Measurements from ENCODE around the gene KPNA5. TPM values are rescaled to one million over a fixed set of nuclear protein-coding genes. Genes with fewer than 3 reads are reported as not detected.
A peak's percentile ranks its signal among the peaks of the same experiment; 100 is the strongest.

Gene KPNA5
- total RNA-seq (2021; fragmentation: NEBNext Ultra II Directional; extraction: Animal tissue kit (Norgen Biotek cat#: 25700)) (9.7 and 11.7 TPM in 2 replicates), polyA plus RNA-seq (2011; rRNA removed) (1.9 and 2.0 TPM in 2 replicates), polyA minus RNA-seq (2011; rRNA and poly(A)+ RNA removed) (5.0 and 8.1 TPM in 2 replicates)
- 3.4 TPM for polyA plus RNA-seq (2011; cell fraction: cytosol; rRNA removed)
- 2.4 TPM for polyA plus RNA-seq (2011; cell fraction: nucleus; rRNA removed)
- 2.8 to 7.1 TPM (median 3.8 TPM) in 4 replicates for polyA plus RNA-seq (2012, experiment 1 of 2)
- polyA plus RNA-seq (2012, experiment 2 of 2): 0.28 TPM
- 6.0 TPM for polyA plus RNA-seq (2013, experiment 1 of 2)
- polyA plus RNA-seq (2013, experiment 2 of 2): 6.4 TPM
- 5.1 TPM for polyA minus RNA-seq (2011; cell fraction: cytosol; rRNA and poly(A)+ RNA removed)
- polyA minus RNA-seq (2011; cell fraction: nucleus; rRNA and poly(A)+ RNA removed): 12.3 TPM
- long read RNA-seq, experiment 1, partial matches to known transcripts: 2 of 10 reads
- long read RNA-seq, experiment 1, other reads (novel, unspliced or antisense): 4 of 10 reads
- long read RNA-seq, experiment 2, full-length matches to known transcripts: 2 of 9 reads
- long read RNA-seq, experiment 2, partial matches to known transcripts: 2 of 9 reads
- long read RNA-seq, experiment 2, other reads (novel, unspliced or antisense): 5 of 9 reads

DNA sequence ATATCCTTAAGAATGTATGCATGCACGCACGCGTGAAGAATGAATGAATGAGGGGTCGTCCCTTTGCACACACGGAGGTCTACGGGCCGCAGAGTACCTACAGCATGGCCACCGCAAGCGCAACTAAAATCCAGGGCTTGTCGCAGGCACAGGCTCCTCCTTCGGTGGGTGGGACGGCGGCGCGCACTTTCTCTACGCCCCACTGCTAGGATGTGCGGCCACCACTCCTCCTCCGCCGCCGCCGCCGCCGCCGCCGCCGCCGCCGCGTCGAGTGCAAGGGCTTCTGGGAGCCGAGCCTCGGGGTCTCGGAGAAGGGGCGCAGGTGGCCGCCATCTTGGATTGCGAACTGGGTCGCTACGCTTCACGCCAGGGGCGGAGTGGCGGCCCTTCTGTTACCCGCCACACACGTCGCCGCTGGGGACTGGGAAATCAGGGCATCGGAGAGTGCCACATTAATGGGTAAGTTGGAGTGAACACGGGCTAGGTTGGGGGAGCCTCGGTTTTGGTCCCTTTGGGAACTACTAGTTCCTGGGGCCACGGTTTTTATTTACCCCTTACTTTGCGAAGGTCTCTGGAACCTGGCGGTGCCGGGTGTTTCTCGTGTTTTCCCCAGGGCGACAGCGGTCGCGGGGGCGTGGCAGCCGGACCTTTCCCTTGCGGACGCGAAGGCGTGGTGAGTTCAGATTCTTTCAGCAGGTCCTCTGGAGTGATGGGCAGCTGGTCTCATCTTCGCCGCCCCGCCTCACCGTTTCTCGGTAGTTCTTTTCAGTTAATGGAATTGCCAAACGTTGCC lies at the start of gene KPNA5:
Gene KPNA5 (plus strand): TSS at position 332 of the 793 bp plus-strand sequence. CDS start 124 bp downstream, at position 456.
- Histone ChIP-seq H2AK5ac (ENCODE audit: low read depth, low read length) (no peak within 1 kb of the TSS), H2AFZ (ENCODE audit: low read length) (peak within 1 kb of the TSS; percentile 98), H2BK120ac (replicated peaks; ENCODE audit: low read depth, low read length) (no peak within 1 kb of the TSS), H3K79me1 (ENCODE audit: low read depth, low read length) (peaks cover 3% of the 10 kb centered on the region), H3K4ac (replicated peaks; ENCODE audit: insufficient read length, low read depth, low read length) (peak within 1 kb of the TSS; percentile 54), H3K27me3 (replicated peaks in 1 of 4; ENCODE audit: control insufficient read depth in 3 of 4, extremely low read depth in 1 of 4, insufficient read depth in 3 of 4, low read length in 3 of 4) (no peaks in the 10 kb centered on the region), H2BK20ac (ENCODE audit: low read length) (no peak within 1 kb of the TSS), H3K36me3 (ENCODE audit: control insufficient read depth in 2 of 4, insufficient read depth in 4 of 4, low read length in 3 of 4) (peaks cover 0 to 8% (median 0%) of the 10 kb centered on the region in 4 experiments; a peak in 2 of 8 replicates), H2BK12ac (ENCODE audit: low read depth, low read length) (peak within 1 kb of the TSS; percentile 44; the same call in 1 of the 2 replicates), H3K18ac (ENCODE audit: extremely low read depth, low read length) (peak within 1 kb of the TSS; percentile 99), H3K4me2 (ENCODE audit: insufficient read depth in 1 of 2, low read depth in 2 of 2, low read length in 2 of 2) (peak within 1 kb of the TSS; percentile 74 to 88), H3K56ac (replicated peaks; ENCODE audit: insufficient read length, low read depth, low read length) (peak within 1 kb of the TSS; percentile 77), H3K9ac (replicated peaks in 1 of 4; ENCODE audit: extremely low read depth in 1 of 4, low read depth in 3 of 4, low read length in 3 of 4) (peak within 1 kb of the TSS; percentile 73 to 91 (median 88)), H4K20me1 (replicated peaks in 1 of 2; ENCODE audit: control insufficient read depth in 1 of 2, insufficient read depth in 2 of 2, low read length in 2 of 2) (no peaks in the 10 kb centered on the region), H2BK5ac (ENCODE audit: low read depth, low read length) (peak within 1 kb of the TSS; percentile 92), H4K5ac (ENCODE audit: insufficient read length, low read depth, low read length) (peak within 1 kb of the TSS; percentile 91), H3K79me2 (ENCODE audit: control insufficient read depth in 1 of 2, insufficient read depth in 2 of 2, low read length in 2 of 2) (peaks cover 9 to 40% of the 10 kb centered on the region in 2 experiments), H3K23ac (ENCODE audit: insufficient read length) (no peak within 1 kb of the TSS), H2BK15ac (ENCODE audit: low read length) (no peak within 1 kb of the TSS), H3K27ac (ENCODE audit: low read depth, low read length) (peak within 1 kb of the TSS; percentile 91), H4K8ac (ENCODE audit: extremely low read depth, insufficient read depth, low read length) (peak within 1 kb of the TSS; percentile 96), H3K4me1 (replicated peaks in 1 of 4; ENCODE audit: control insufficient read depth in 3 of 4, insufficient read depth in 4 of 4, low read length in 3 of 4) (peaks cover 0 to 2% (median 0%) of the 10 kb centered on the region in 4 experiments; a peak in 1 of 7 replicates), H3K4me3 (ENCODE audit: extremely low read depth in 1 of 4, insufficient read depth in 2 of 4, low read depth in 3 of 4, low read length in 4 of 4) (peak within 1 kb of the TSS; percentile 81 to 93 (median 88)), H3K14ac (ENCODE audit: insufficient read length) (no peak within 1 kb of the TSS), H4K91ac (replicated peaks; ENCODE audit: insufficient read length, low read length) (peak within 1 kb of the TSS; percentile 12), H3K23me2 (ENCODE audit: low read depth, low read length) (peaks cover 9% of the 10 kb centered on the region), H3K9me3 (ENCODE audit: insufficient read depth in 2 of 2, low read depth in 1 of 2, low read length in 1 of 2) (no peaks in the 10 kb centered on the region)
- 1% methylated on average over 62 of the region's 69 CpGs; no CpG with 5 or more reads in 1 of the 2 experiments for WGBS, 2 experiments (ENCODE audit: extremely low coverage in 1 of 2, insufficient coverage in 1 of 2, insufficient read length in 1 of 2, insufficient replicate concordance in 2 of 2, low coverage in 1 of 2, low lambda C conversion rate in 2 of 2, missing lambda C conversion rate in 1 of 2)
- DNase-seq (ENCODE audit: low read depth in 1 of 2, low spot score in 2 of 2) (peak; percentile 67 to 89), FAIRE-seq (no peak)
- POLR2A ChIA-PET (ENCODE audit: partially characterized antibody): interaction anchor here (0.6 to 2.6 kb wide), 9 partner anchors 8 to 400 kb away, joined by 3 to 10 read pairs (median 3); partner anchors contain the start of genes RSPH4A, RWDD1 and ZUP1
- CTCF ChIA-PET (ENCODE audit: partially characterized antibody): interaction anchor here (1.5 to 1.8 kb wide), 3 partner anchors 11 to 47 kb away, joined by 3 to 4 read pairs (median 4); partner anchors contain the start of gene ZUP1
- TF ChIP-seq NANOG (IDR thresholded peaks at IDR 0.05; ENCODE audit: insufficient read depth, low read depth, low read length, poor library complexity, severe bottlenecking) (no peak), CBX5 (IDR thresholded peaks at IDR 0.05; ENCODE audit: low read depth, low read length) (no peak), EZH2 (IDR thresholded peaks at IDR 0.05; ENCODE audit: low read depth, low read length, severe bottlenecking) (no peak), SRF (IDR thresholded peaks at IDR 0.05; ENCODE audit: low read depth, low read length) (no peak), CBX8 (IDR thresholded peaks at IDR 0.05; ENCODE audit: borderline replicate concordance, low read depth, low read length) (no peak), RBBP5 (IDR thresholded peaks at IDR 0.05; ENCODE audit: borderline replicate concordance, low read depth, low read length) (peak; percentile 89; the same call in 1 of the 2 replicates), SUZ12 (IDR thresholded peaks at IDR 0.05; ENCODE audit: low read length) (no peak), CTBP2 (IDR thresholded peaks at IDR 0.05; ENCODE audit: borderline replicate concordance, insufficient read depth, insufficient read length, low read length) (no peak)
